Measurements from ENCODE around the gene PCBP3.

Gene PCBP3

GRCh38 chr21:45871616-45872236 lies 228.2 kb downstream of the PCBP3 start:
- ChIA-PET POLR2A (no interaction called here), CTCF (no interaction called here)
- TF ChIP-seq, protein P1, sequence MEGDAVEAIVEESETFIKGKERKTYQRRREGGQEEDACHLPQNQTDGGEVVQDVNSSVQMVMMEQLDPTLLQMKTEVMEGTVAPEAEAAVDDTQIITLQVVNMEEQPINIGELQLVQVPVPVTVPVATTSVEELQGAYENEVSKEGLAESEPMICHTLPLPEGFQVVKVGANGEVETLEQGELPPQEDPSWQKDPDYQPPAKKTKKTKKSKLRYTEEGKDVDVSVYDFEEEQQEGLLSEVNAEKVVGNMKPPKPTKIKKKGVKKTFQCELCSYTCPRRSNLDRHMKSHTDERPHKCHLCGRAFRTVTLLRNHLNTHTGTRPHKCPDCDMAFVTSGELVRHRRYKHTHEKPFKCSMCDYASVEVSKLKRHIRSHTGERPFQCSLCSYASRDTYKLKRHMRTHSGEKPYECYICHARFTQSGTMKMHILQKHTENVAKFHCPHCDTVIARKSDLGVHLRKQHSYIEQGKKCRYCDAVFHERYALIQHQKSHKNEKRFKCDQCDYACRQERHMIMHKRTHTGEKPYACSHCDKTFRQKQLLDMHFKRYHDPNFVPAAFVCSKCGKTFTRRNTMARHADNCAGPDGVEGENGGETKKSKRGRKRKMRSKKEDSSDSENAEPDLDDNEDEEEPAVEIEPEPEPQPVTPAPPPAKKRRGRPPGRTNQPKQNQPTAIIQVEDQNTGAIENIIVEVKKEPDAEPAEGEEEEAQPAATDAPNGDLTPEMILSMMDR (IDR thresholded peaks at IDR 0.05; ENCODE audit: control extremely low read depth, extremely low read depth, low read depth, missing control alignments), result no peak
- no peak for DNase-seq (ENCODE audit: extremely low spot score)

DNA sequence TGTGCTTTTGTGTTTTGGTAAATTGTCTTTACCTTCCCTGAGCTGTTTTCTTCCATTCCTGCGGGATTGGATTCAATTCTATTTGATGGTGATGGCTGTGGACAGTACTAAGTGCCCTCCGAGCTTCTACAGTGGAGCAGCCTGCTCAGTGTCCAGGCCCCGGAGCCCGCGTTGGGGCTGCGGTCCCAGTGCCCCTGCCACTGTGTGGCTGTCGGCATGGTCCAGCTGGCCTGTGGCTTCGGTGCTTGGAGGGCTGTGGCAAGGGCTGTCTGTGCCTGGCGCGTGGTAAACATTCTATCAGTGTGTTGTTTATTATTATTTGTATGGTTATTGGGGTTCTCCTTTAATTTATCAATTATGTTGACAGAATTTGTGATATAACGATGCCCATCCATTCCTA lies 228.9 kb downstream of the PCBP3 start:
- no peak for DNase-seq (ENCODE audit: extremely low spot score)
- ChIA-PET CTCF (no interaction called here), POLR2A (no interaction called here)
- TF ChIP-seq, protein P1 (IDR thresholded peaks at IDR 0.05; ENCODE audit: control extremely low read depth, extremely low read depth, low read depth, missing control alignments), result no peak

DNA sequence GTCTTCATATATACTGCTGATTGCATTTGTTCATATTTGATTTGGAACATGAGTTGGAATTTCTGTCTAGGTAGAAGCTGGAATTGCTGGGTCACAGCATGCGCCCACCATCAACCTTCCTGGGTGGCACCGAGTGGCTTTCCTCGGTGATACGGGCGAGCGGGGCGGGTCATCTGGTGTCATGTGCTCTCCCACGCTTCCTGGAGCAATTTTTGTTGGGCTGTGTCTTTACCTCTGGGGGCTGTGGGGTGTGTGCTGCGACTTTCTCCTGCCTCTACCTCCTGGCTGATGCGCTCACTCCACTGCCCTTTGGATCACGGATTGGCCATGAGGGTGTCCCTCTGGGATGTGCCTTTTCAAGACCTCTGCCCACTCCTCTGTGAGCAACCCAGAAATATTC lies 229.4 kb downstream of the PCBP3 start:
- ChIA-PET CTCF (no interaction called here), POLR2A (no interaction called here)
- TF ChIP-seq, protein P1 (IDR thresholded peaks at IDR 0.05; ENCODE audit: control extremely low read depth, extremely low read depth, low read depth, missing control alignments), result no peak
- DNase-seq (ENCODE audit: extremely low spot score), result no peak

GRCh38 chr21:45873418-45873817 lies 229.9 kb downstream of the PCBP3 start:
- POLR2A ChIA-PET, result no interaction called here
- DNase-seq (ENCODE audit: extremely low spot score), result no peak
- TF ChIP-seq, protein P1 (IDR thresholded peaks at IDR 0.05; ENCODE audit: control extremely low read depth, extremely low read depth, low read depth, missing control alignments), result no peak
- CTCF ChIA-PET, result no interaction called here

DNA sequence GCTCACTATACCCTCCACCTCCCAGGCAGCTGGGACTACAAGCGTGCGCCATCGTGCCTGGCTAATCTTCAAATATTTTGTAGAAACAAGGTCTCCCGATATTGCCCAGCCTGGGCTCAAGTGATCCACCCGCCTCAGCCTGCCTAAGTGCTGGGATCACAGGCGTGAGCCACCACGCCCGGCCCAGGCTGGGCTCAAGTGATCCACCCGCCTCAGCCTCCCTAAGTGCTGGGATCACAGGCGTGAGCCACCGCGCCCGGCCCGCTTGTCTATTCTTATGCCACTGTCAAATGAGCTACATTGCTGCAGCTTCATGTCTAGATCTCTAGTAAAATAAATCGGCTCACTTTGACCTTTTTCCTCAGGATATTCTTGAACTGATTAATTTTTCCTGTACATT lies 230.3 kb downstream of the PCBP3 start:
- CTCF ChIA-PET, result no interaction called here
- POLR2A ChIA-PET, result no interaction called here

DNA sequence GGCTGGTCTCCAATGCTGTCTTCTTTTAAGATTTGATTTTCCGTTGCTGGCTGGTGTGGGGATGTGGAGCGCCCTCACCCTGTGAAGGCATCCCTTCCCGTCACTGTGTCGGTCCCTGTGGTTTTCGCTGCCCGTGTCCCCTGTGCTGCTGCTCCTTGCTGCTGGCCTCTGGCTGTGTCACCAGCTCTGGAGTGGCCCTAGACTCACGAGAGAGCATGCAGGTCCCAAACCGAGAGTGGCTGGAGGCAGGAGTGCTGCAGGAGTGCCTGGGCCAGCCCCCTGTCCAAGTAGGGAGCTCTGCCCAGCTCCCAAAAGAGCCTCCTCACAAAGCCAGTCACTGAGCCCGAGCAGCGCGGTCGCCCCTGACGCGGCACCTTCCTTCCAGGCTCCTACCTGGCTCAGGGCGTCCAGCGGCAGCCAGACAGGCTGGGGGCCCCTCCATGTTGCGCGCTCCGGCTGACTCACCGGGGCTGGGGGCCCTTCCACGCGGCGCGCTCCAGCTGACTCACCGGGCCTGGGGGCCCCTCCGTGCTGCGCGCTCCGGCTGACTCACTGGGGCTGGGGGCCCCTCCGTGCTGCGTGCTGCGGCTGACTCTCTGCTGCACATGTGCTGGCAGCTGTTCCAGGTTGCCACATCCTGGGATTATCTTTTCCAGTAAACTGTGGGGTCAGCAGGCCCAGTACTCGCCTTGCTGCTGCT lies 231.3 kb downstream of the PCBP3 start:
- CTCF ChIA-PET, result no interaction called here
- DNase-seq (ENCODE audit: extremely low spot score), result no peak
- TF ChIP-seq, protein P1 (IDR thresholded peaks at IDR 0.05; ENCODE audit: control extremely low read depth, extremely low read depth, low read depth, missing control alignments), result no peak
- POLR2A ChIA-PET, result no interaction called here

More for the DNA sequence above, 230.3 kb downstream of the PCBP3 start:
- TF ChIP-seq, protein P1 (IDR thresholded peaks at IDR 0.05; ENCODE audit: control extremely low read depth, extremely low read depth, low read depth, missing control alignments), result no peak
- DNase-seq (ENCODE audit: extremely low spot score), result no peak
